Activated T-helper 1 cell treated with Interleukin-2 at 50 U/mL for 16 hours (primary cell): ENCODE results near the gene ZNF236.

Experiments
- DNase-seq: peaks from one replicate; pipeline ENCODE4 v3.0.0-alpha.2; 2020; ENCODE audit warnings: low read depth

ZNF236 gene

DNA sequence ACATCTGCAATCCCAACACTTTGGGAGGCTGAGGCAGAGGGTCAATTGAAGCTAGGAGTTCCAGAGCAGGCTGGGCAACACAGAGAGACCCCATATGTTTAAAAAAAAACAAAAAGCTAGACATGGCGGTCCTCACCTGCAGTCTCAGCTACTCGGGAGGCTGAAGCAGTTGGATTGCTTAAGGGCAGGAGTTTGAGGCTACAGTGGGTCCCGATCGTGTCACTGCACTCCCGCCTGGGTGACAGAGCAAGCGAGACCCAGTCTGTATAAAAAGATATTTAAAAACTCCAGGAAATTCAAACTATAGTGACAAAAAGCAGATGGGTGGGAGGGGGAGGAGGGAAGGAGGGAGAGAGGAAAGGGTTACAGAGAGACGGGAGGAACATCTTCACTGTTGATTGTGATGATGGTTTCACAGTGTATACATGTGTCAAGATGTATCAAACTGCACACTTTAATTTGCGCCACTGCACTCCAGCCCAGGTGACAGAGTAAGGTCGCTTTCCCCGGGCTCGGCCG is 942 bp upstream of the ZNF236 start:
- DNase-seq: no peak

GRCh38 chr18:76821875-76822505 is 367 bp upstream of the ZNF236 start:
- DNase-seq: peak; percentile 47

- no peak for DNase-seq
Measured at GRCh38 chr18:76823161-76823538, 793 bp downstream of the ZNF236 start.

DNA sequence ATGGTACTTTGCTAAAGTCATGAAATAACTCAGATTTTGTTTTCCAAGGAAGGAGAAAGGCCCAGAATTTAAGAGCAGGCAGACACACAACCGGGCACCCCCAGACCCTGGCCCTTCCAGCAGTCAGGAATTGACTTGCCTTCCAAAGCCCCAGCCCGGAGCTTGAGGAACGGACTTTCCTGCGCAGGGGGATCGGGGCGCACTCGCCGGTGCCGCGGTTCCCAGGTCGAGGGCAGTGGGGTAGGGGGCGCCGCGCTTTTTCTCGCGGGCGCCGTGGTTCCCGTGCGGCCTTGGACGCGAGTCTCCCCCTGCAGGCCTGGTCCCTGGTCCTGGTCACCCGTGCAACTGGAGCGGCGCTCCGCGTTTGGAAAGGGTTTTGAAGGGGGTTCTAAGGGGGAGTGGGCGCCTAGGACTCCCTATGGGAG is 1.2 kb downstream of the ZNF236 start:
- DNase-seq: no peak

GRCh38 chr18:76824145-76824676 is 1.9 kb downstream of the ZNF236 start:
- no peak for DNase-seq

- no peak for DNase-seq
Measured at GRCh38 chr18:76824754-76825153, 2.4 kb downstream of the ZNF236 start.

DNA sequence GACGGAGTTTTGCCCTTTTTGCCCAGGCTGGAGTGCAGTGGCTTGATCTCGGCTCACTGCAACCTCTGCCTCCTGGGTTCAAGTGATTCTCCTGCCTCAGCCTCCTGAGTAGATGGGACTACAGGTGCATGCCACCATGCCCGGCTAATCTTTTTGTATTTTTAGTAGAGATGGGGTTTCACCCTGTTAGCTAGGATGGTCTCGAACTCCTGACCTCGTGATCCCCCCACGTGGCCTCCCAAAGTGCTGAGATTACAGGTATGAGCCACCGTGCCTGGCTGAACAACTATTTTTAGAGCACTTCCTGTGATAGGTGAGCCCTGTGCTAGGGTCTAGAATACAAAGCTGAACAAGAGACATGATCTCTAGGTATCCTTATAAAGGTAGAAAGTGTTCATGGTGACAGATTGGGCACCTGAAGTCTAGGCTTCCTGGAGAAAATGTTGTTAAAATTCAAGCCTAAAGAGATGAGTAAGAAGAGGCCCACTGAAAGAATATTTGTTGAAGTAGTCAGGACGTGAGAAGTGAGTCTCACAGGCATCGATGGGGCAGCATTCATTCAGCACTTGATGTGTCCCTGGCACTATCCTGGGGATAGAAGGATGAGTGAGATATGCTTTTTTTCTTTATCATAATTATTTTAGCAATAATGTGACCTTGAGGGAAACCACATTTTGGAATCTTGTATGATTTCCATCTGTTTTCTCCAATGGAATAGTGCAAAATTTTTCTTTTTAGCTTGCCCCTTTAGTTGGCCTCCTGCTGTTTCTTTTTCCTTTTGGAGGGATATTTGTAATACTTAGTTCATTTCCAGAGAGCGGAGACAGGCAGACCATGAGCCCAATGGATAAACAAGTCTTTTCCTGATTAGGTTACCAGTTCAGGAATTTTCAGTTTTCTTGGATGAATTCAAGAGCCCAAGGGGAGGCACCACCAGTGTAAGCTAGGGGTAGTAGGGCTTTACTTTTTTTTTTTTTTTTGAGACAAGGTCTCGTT is 5.1 kb downstream of the ZNF236 start:
- no peak for DNase-seq

DNA sequence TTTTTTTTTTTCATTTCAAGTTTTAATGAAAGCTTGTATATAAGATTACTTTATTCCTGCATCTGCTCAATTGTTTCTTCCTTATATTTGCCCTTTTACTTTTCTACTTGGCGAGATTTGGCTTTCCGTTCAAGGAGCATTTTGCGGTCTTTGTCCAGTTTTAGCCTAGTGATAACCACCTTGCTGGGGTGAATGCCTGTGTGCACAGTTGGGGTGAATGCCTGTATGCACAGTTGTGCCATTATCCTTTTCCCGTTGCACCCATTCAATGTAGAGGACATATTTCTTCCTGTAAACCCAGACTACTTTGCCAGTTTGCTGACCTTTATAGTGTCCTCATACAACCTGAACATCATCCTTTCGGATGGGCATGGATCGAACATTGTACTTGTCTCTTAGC is 12.0 kb downstream of the ZNF236 start:
- no peak for DNase-seq

DNA sequence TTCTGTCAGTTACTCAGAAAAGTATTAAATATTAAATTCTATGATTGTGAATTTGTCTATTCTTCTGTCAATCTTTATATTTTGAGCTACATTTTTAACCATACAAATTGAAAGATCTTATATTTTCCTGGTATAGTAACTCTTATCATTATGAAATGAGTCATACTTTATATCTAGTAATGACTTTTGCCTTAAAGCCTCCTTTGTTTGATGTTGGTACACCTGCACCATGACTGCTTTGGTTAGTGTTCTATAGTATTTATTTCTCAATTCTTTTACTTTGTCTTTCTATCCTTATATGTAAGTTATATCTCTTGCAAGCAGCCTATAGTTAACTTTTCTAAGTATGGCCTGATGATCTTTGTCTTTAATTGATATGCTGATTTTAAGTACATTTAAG is 13.0 kb downstream of the ZNF236 start:
- no peak for DNase-seq

DNA sequence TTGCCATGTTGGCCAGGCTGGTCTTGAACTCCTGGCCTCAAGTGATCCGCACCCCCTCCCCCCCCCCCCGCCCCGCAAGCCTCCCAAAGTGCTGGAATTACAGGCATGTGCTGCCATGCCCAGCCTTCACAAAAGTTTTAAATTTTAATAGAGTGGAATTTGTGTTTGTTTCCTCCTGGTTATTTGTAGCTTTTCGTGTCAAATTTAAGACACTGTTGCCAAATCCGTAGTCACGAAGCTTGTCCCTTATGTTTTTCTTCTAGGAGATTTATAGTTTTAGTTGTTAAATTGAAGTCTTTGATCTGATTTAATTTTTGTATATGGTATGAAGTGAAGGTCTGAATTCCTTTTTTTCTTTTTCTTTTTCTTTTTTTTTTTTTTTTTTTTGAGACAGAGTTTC is 14.7 kb downstream of the ZNF236 start:
- no peak for DNase-seq

- DNase-seq: no peak
Measured at GRCh38 chr18:76838182-76838581, 15.8 kb downstream of the ZNF236 start.

- DNase-seq: no peak
Measured at GRCh38 chr18:76839086-76839794, 16.9 kb downstream of the ZNF236 start.

DNA sequence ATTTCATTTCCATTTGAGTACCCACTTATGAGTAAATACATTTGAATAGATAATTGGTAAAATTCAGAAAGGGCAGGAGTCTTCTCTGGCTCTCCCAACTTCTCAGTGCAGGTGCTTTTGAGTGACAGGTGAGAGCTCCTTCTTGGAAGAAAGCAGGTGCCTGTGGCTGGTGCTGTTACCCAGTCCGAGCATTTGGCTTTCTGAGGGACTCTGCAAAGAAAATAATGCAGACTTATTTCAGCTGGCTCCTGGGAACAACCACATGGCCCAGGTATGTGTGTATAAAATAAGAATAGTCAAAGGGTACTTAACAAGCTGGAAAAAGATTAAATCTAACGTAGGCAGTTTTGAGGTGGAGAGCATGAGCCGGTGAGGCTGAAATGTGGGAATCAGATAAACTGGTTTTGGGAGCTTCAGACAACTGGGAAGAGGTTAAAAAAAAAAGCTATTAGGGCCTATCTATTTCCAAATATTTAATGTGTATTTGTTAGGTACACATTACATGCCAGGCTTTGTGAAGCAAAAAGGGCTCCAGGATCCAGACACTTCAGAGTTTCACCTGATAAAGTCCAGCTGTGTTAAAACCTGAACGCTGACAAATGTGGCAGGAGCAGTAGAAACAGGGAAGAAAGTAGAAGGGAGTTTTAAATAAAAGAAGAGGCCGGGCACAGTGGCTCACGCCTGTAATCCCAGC is 20.6 kb downstream of the ZNF236 start:
- no peak for DNase-seq

GRCh38 chr18:76844144-76844543 is 21.8 kb downstream of the ZNF236 start:
- no peak for DNase-seq

DNA sequence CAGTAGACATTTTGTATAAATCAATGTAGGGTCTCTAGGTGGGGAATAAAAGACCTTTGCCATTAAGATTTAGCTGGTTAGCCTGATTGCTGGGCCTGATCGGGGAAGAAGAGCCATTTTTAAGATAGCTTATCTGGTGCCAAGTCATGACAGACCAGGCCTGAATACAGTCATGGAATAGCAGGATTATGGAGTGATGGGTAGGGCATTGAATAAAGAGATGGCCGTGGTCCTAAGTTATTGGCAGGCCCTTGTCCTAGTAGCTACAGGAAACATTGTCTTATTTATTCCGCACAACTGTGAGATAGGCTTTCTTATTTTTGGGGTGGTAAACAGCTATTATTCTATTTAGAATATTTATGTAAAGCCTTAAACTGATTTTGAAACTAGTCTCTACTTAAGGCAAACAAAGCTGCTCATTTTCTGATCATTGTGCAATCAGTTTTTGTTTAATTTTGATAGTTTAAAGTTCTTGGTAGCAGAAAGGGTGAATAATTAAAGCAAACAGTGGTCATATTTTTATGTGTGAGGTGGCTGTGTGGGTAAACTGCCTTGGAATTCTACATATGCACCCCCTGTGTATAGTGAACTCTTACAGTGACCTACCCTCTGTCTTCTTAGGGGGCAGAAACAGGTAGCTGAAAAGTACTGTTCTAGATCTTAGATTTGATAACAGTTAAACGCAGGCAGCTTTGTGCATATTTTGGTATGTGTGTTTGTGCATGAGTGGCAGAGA is 22.6 kb downstream of the ZNF236 start:
- no peak for DNase-seq

- no peak for DNase-seq
Measured at GRCh38 chr18:76846217-76846616, 23.9 kb downstream of the ZNF236 start.

DNA sequence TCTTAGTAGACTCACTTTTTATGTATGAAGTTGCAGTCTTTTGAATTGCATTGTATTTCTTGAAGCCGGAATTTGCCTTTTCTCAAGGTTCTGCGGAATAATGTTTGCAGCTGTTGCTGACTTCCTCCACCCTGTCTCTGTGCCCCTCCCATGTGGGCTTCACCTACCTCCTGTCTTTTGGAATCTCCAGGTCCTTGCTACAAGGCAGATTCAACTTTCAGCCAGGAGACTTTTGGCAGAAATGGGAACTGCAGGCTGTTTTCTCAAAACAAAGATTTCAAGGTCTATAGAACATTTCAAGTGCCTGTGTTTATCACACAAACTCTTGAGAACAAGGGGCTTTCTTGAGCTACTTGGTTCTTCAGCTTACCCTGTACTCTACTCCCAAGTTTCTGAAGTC is 25.6 kb downstream of the ZNF236 start:
- DNase-seq: no peak

DNA sequence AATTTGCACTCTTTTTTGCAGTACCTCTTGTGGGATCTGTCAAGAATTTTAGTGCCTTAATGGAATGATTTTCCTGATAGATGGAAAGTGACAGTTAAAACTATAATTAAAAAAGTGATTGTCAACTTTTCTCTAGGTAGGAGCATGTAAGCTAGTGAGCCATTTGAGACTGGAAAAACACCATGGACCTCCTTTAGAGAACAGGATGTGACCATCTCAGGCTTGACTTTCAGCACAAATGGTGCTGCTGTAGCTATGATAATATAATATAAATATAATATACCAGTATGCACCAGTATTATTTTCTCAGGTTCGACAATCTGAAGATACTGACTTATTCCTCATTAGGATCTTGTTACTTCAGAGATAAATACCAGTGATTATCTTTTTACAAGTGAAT is 27.8 kb downstream of the ZNF236 start:
- DNase-seq: no peak

GRCh38 chr18:76855594-76855993 is 33.2 kb downstream of the ZNF236 start:
- no peak for DNase-seq

GRCh38 chr18:76857476-76857875 is 35.1 kb downstream of the ZNF236 start:
- no peak for DNase-seq
